ENCODE results near the gene CHCHD1.
A peak's percentile ranks its signal among the peaks of the same experiment; 100 is the strongest.
"Not testable (repeated sequence)": the region's sequence is repeated elsewhere in the genome, so short reads cannot be mapped to it uniquely, and the experiment has no call there.

The CHCHD1 gene

DNA sequence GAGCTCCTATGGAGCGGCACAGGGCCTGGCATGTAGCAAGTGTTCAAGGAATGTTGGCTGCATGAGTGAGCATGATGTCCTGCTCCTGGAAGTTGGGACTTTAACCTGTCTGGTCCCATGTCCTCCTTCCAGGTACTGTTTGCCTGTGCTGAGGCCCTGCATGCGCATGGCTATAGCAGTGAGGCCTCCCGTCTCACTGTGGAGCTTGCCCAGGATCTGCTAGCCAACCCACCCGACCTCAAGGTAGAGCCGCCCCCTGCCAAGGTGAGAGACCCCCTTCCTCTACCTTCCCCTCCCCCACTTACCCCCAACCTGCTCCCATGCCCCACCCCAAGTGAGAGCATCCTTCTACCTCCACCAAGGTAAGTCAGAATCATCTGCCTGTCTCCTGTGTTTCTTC, 11.6 kb downstream of the CHCHD1 start:
- DNase-seq (ENCODE audit: low read depth) = no peak

DNA sequence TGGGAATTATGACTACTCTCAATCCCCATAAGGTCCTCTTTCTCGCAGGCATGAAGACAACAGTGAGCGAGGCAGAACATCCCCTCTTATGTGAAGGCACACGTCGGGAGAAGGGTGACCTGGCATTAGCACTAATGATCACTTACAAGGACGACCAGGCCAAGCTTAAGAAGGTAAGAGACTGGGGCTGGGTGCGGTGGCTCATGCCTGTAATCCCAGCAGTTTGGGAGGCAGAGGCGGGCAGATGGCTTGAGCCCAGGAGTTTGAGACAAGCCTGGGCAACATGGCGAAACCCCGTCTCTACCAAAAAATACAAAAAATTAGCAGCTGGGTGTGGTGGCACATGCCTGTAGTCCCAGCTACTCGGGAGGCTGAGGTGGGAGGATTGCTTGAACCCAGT, 13.6 kb downstream of the CHCHD1 start:
- DNase-seq (ENCODE audit: low read depth) = not testable (repeated sequence)

DNA sequence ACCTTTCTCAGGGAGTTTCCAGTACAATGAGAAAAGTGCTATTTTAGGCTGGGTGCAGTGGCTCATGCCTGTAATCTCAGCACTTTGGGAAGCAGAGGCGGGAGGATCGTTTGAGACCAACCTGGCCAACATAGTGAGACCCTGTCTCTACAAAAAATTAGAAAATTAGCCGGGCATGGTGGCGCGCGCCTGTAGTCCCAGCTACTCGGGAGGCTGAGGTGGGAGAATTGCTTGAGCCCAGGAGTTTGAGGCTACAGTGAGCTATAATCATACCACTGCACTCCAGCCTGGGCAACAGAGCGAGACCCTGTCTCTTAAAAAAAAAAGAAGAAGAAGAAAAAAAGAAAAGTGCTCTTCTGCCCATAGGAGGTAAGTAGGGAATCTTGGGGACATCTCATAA, 14.2 kb downstream of the CHCHD1 start:
- not testable (repeated sequence) for DNase-seq (ENCODE audit: low read depth)

DNA sequence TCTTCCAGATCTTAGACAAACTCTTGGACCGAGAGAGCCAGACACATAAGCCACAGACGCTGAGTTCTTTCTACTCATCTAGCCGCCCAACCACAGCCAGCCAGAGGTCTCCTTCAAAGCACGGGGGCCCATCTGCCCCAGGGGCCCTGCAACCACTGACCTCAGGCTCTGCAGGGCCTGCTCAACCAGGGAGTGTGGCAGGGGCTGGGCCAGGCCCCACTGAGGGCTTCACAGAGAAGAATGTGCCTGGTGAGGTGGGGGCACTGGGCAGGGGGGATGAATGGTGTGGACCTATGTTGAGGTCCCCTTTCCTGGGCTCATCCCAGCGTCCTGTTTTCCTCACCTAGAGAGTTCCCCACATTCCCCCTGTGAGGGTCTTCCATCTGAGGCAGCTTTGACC, 14.9 kb downstream of the CHCHD1 start:
- no peak for DNase-seq (ENCODE audit: low read depth)

DNA sequence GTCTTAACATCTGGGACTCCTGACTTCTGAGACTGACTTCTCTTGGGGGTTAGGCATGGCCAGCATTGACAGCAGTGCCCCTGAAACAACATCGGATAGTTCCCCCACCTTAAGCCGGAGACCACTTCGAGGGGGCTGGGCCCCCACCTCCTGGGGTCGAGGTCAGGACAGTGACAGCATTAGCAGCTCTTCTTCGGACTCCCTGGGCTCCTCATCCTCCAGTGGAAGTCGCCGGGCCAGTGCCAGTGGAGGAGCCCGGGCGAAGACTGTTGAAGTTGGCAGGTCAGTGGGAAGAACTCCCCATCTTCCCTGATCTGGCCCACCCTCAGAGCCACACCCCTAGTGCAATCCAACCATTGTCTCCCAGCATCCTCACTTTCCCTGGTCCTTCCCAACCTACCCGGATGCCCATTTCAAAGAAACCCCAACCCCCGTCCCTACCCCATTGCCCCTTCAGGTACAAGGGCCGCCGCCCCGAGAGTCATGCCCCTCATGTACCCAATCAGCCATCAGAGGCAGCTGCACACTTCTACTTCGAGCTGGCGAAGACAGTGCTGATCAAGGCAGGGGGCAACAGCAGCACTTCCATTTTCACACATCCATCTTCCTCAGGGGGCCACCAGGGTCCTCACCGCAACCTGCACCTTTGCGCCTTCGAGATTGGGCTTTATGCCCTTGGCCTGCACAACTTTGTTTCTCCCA, 15.6 kb downstream of the CHCHD1 start:
- DNase-seq (ENCODE audit: low read depth) = no peak

DNA sequence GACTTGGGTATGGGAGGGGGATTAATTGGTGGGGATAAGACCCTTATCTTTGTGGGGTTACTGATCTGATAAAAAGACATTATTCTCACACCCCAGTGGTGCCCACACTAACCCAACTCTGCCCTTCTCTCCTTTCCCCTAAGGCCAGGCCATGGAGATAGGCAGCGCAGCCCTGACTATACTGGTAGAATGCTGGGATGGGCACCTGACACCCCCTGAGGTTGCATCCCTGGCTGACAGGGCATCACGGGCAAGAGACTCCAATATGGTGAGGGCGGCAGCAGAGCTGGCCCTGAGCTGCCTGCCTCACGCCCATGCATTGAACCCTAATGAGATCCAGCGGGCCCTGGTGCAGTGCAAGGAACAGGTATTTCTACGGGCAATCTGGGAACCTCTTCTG, 16.2 kb downstream of the CHCHD1 start:
- DNase-seq (ENCODE audit: low read depth) = no peak

DNA sequence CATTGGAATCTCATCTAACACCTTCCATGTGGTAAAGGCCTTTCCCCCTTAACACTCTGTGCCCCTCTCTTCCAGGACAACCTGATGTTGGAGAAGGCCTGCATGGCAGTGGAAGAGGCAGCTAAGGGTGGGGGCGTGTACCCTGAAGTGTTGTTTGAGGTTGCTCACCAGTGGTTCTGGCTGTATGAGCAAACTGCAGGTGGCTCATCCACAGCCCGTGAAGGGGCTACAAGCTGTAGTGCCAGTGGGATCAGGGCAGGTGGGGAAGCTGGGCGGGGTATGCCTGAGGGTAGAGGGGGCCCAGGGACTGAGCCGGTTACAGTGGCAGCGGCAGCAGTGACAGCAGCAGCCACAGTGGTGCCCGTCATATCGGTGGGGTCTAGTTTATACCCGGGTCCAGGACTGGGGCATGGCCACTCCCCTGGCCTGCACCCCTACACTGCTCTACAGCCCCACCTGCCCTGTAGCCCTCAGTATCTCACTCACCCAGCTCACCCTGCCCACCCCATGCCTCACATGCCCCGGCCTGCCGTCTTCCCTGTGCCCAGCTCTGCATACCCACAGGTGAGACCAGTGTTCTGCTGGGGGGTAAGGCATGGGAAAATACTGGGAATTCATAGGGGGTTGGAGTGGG, 17.2 kb downstream of the CHCHD1 start:
- DNase-seq (ENCODE audit: low read depth) = no peak

DNA sequence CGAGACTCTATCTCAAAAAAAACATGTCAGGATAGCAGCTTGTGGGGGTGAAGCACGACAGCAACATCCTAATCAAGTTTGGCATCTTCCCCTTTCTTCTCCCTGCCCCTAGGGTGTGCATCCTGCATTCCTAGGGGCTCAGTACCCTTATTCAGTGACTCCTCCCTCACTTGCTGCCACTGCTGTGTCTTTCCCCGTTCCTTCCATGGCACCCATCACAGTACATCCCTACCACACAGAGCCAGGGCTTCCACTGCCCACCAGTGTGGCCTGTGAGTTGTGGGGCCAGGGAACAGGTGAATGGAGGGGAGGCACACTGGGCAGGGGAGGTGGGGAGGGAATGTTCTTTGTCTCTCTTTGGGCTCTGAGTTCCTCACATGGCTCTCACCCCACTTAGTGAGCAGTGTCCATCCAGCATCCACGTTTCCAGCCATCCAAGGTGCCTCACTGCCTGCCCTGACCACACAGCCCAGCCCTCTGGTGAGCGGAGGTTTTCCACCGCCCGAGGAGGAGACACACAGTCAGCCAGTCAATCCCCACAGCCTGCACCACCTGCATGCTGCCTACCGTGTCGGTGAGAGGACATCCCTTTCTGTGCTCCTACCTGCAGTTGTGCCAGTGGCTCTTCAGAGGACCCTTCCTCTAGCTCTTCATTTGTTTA, 18.2 kb downstream of the CHCHD1 start:
- DNase-seq (ENCODE audit: low read depth) = no peak

DNA sequence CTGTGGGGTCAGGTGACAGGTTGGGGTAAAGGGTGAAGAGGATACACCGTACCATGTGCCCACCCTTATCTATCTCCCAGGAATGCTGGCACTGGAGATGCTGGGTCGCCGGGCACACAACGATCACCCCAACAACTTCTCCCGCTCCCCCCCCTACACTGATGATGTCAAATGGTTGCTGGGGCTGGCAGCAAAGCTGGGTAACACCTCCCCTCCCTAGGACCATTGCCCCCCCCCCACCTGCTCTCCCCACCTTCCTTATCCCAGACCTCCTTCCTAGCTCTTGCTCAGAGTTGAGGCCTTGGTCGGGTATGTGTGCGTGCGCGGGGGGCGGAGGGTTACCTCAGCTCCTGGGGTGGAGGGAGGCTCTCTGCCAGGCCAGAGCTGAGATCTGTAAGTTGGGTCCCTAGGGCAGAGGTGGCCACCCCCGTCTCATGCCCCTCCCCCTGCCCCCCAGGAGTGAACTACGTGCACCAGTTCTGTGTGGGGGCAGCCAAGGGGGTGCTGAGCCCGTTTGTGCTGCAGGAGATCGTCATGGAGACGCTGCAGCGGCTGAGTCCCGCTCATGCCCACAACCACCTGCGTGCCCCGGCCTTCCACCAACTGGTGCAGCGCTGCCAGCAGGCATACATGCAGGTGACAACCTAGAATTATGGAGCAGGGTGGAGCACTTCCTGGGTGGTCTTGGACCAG, 18.9 kb downstream of the CHCHD1 start:
- no peak for DNase-seq (ENCODE audit: low read depth)

DNA sequence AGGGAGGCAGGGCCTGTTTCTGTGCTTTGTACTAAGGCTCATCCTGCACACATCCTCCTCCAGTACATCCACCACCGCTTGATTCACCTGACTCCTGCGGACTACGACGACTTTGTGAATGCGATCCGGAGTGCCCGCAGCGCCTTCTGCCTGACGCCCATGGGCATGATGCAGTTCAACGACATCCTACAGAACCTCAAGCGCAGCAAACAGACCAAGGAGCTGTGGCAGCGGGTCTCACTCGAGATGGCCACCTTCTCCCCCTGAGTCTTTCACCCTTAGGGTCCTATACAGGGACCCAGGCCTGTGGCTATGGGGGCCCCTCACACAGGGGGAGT, 19.4 kb downstream of the CHCHD1 start:
- no peak for DNase-seq (ENCODE audit: low read depth)

DNA sequence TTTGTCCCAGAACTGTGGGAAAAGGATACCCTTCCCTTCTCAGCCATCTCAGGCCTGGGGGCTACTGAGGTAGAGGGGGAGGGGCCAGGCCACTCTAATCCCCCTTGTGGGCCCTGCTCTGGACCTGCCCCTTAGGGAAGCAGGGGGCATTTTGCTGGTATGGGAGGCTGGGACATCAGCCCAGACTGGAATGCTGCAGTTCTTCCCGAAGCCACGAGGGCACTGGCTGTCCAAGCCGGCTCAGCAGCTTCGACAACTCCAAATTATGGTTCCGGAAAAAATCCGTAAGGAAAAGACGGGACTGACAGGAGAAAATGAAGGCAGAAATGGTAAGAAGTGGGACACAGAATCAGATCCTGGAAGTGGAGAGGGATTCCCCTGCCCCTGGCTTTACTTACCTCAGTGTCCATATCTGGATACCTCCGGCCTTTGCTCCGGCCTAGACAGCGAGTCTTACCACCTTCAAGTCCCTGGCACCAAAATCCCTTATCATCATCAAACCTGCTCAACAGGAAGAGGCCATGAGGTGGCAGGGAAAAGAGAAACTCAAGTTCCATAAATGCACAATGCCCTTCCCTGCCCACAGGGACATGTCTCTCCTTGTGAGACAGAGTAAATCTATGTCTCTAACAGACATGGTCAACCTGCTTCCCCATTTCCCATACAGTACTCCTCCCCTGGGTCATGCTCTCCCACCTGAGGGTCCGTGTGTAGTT, 20.6 kb downstream of the CHCHD1 start:
- no peak for DNase-seq (ENCODE audit: low read depth)

DNA sequence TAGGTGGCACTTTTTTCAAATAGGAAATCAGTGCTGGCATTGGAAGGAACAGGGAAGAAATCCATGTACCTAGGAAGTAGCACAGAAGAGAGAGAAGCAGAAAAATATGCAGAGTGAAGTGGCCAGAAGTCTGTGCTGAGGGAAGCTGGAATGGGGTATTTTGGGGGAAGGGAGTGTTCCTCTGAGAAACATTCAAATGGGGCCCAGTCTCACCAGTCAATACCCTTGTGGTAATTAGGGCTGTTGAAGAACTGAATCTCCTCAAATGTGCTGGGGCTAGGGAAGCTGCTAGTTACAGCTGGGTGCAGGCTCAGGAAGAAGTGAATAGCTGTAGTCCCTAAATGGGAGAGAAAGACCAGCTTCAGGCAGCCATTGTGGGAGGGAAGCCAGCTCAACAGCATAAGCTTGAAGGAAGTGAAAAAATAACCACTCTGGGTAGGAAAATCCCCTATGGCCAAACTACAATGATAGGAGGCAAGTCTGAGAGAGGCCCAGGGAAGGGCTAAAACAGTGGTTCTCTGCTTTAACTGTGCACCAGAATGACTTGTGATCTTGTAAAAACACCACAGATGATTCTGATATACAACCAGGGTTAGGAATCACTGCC, 21.9 kb downstream of the CHCHD1 start:
- DNase-seq (ENCODE audit: low read depth) = no peak

DNA sequence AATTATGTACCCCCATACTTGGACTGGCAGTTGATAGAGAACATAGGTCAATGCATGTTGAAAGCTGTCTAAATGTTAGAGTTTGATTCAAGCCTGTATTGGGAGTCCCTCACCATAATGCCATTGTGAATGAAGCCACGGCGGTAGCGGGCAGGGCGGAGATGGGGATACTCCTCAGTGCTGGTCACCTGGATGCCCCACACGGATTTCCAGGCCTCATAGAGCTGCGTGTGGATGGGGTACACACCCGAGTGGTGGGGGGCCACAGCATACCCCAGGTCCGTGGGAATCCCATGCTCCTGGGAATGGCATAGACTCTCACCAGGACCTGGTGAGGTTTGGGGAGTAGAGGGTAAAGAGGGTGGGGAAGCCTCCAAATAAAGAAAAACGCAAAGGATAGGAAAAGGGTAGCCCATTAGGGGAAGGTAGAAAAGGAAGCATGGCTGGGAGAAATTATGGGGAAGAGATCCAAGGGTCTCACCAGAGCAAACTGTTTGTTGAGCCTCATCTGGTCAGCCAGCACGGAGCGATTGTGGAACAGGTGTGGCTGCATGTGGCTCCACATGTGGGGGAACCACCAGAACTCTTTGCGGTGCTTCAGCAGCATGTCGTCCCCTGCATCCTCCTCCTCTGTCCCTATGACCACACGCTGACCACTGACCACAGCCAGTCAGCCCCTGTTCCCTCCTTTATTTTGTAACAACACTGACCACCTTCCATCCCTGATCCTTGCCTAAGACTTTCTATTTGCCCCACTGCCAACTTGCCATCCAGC, 24.5 kb downstream of the CHCHD1 start:
- no peak for DNase-seq (ENCODE audit: low read depth)

DNA sequence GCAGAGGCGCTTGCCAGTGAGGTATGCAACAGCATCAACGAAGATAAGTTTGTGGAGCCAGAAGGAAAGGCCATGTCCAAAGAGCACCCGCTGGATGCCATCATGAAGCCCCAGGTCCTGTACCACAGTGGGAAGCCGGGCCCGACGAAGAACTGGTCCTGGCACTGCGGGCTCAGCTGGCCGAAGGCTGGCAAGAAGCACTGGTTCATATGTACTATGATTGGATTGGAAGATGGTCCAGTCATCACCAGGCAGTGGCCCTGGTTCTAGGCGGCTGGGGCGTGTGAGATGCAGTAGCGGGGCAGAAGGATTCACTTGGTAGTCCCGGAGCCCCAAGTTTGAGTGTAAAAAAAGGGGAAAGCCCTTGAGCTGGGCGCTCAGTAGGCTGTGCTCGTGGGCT, 25.6 kb downstream of the CHCHD1 start:
- no peak for DNase-seq (ENCODE audit: low read depth)

DNA sequence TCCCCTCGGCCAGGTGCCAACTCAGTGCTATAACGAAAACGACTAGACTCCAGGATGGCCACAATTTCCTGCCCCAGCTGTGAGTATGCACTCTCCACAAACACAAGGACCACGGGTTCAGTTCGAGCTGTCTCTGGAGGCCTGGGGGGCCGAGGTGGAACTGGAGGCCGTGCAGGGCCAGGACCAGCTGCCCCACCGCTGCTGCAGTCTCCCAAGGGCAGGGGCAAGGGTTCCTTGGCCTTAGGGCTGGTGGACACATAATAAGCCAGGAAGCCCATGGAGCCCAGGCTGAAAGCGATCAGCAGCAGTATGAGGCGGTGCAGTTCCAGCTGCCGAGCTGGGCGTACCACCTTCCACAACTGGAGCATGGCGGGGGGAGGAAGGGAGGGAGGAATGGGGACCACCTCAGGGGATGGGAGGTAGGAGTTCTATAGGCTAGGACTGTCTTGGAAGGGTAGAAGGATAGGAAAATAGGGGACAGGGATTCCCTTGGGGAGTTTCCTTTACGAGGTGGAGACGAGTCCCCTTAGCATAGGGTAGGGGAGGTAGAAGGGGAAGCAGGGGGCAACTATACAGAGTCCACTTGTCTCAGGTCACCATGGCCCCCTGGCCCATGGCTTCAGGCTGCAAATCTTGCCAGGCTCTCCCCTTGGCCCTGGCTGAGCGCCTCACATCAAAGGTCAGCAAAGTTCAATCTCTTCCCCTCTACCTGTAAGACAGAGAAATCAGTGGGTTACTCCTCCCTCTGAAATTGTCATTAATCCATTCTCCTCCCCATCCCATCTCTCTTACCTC, 26.4 kb downstream of the CHCHD1 start:
- no peak for DNase-seq (ENCODE audit: low read depth)

DNA sequence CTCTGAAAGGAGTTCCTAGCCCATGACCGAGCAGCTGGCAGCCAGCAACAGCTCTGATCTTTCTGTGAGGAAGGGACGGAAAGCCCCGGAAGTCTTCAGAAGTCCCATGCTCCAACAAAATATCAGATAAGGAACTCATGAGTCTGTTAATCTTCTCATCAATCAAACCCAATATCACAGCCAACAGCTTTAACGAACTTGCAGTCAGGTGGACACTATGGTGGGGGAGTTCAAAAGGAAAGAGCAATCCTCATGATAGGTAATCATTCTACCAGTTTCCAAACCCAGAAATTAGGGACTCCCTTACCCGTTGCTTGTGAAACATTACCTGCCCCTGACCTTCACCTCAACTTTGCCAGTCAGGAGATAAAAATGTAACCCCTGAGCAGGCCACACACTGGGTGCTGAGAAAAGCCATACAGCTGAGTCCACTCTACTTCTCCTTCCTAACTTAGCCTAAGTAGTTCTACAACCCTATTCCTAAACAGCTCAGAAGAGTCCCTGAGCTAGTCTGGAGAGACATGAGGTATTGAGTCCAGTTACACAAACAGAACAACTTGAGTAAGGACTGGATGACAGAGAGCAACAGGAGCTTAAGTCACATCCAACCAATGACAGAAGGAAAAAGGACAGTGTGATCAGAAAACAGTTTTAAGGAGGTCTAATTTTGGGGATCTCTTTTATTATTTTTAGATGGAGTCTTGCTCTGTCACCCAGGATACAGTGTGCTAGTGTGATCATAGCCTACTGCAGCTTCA, 27.4 kb downstream of the CHCHD1 start:
- DNase-seq (ENCODE audit: low read depth) = no peak

DNA sequence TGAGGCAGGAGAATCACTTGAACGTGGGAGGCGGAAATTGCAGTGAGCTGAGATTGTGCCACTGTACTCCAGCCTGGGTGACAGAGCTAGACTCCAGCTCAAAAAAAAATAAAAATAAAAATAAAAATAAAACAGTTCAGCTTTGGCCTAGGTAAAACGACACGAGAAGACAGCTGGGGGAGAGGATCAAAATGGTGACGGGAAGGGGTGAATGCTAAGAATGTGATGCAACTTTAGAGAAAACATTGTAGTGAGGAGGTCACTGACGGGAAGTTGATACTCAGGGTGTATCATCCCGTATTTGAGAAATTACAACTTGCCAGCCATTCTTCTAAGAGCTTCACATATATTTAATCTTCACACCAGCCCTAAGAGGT, 28.5 kb downstream of the CHCHD1 start:
- peak; percentile 65 for DNase-seq (ENCODE audit: low read depth)

DNA sequence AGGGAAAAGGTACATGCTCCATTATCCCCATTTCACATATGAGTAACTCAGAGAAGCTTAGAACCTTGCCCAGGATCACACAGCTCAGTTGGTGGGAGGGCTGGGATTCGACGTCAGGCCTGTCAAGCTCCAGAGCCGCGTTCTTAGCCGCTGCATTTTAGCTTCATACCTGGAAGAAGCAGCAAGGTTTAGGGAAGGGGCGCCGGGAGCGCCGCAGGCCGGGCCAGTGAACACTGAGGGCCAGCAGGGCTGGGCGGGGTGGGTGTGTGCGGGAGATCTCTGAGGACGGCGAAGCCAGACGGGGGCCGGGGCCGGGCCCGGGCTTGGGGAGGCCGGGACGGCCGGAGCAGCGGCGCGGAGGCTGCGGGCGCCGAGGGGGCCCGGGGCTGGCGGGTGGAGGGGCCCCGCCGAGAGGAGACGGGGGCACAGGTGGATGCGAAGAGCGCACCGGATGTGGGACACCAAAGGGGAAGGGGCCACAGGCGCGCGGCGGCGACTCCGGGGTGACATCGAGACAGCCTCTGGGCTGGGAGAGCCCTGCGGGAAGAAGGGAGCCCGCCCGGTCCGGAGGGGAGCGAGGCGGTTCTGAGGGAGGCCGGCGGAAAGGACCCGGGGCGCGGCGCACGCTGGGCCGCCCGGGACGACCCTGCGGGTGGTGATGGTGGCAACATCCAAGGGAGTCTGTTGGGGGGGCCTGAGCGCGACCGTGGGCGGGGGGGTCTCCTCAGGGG, 29.1 kb downstream of the CHCHD1 start:
- DNase-seq (ENCODE audit: low read depth) = no peak

DNA sequence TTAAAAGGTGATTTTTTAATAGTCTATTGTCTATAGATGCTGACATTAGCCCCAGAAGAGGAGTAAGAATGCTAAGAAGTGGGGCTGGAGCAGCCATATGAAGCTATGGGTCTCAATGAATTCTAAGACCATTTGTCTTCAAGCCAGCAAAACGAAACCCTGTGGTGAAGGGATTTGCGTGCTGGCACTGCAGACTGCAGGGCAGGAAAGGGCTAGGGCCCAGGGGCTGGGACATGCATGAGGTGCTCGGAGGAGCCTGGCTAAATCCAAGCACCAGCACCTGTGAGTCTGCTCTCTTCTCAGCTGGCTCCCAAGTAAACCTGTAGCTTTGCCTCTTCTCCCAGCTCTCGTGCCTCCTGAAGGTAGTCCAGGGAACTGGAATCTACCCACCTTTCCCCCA, 30.8 kb downstream of the CHCHD1 start:
- DNase-seq (ENCODE audit: low read depth) = no peak

All from fibroblast of gingiva (primary cell).